Muscle layer of duodenum (tissue), 2 donors: Measurements from ENCODE around the gene PLEKHM3.
A peak's percentile ranks its signal among the peaks of the same experiment; 100 is the strongest.

ENCODE experiments used
- H3K27ac ChIP-seq: one replicate; pipeline ENCODE4 v1.7.0; 2013; ENCODE audit warnings: mild to moderate bottlenecking, low read length
- H3K27me3 ChIP-seq: one replicate; pipeline ENCODE4 v1.7.0; 2013; ENCODE audit warnings: low read depth, mild to moderate bottlenecking, control low read depth, low read length
- H3K36me3 ChIP-seq, 2 donors: one replicate each; pipeline ENCODE4 v1.7.0; 2013; ENCODE audit warnings: low read length in 2 of 2, control low read depth in 1 of 2, mild to moderate bottlenecking in 1 of 2; ENCODE audit not compliant: insufficient read depth in 2 of 2, control insufficient read depth in 1 of 2
- H3K4me1 ChIP-seq, 2 donors: one replicate each; pipeline ENCODE4 v1.7.0; 2013; ENCODE audit warnings: low read length in 2 of 2, mild to moderate bottlenecking in 2 of 2, control low read depth in 1 of 2, moderate library complexity in 1 of 2; ENCODE audit not compliant: insufficient read depth in 2 of 2, control insufficient read depth in 1 of 2
- H3K4me3 ChIP-seq, 2 donors: one replicate each; pipeline ENCODE4 v1.7.0; 2013; ENCODE audit warnings: low read length in 2 of 2, low read depth in 1 of 2, mild to moderate bottlenecking in 1 of 2
- H3K9me3 ChIP-seq, 2 donors: one replicate each; pipeline ENCODE4 v1.7.0; 2013; ENCODE audit warnings: low read length in 2 of 2, control low read depth in 1 of 2, mild to moderate bottlenecking in 1 of 2; ENCODE audit not compliant: control insufficient read depth in 1 of 2
- donor health status: healthy.

Gene PLEKHM3

DNA sequence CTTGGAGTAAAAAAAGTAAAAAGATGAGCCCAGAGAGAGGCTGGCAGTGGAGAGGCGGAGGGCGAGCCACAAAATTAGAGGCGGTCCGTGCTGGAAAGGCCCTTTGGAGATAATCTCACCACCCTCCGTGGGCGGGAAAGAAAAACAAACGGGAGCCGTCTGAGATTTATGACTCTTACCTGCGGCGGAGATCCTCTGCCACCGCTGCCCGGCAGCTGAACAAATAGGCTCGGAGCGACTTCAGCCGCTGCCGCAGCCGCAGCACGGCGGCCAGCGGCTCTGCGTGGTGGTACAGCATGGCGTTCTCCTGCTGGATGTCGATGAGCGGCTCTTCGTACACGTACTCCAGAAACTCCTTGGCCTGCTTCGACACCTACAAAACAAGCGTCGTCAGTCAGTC, 94.6 kb downstream of the PLEKHM3 start:
- Histone ChIP-seq H3K9me3 (no peaks in the 10 kb centered on the region), H3K4me1 (peaks cover 0 to 3% of the 10 kb centered on the region in 2 donors), H3K27ac (peak overlapping the region; percentile 4), H3K27me3 (no peaks in the 10 kb centered on the region), H3K36me3 (no peaks in the 10 kb centered on the region), H3K4me3 (no peak overlapping the region)

DNA sequence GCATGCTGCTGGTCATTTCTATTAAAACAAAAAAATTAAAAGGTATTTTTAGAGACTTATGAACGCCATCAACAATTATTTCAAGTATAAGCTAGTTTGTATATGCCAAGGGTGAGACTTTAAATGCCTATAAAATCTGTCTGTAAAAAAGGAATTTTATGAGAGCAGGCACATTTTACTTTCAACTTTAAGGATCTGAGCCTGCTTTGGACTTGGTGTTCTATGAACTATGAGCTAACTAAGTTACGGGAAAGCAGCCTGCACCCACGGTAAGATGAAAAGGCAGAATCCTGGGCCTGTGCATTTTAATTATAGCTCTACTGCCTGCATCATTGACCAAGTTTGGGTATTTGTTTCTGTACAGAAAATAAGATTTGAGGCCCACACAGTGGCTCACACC, 95.4 kb downstream of the PLEKHM3 start:
- H3K4me1 ChIP-seq, result peaks cover 0 to 3% of the 10 kb centered on the region in 2 donors
- no peaks in the 10 kb centered on the region for H3K9me3 ChIP-seq
- H3K27me3 ChIP-seq, result no peaks in the 10 kb centered on the region
- peak overlapping the region; percentile 16 for H3K27ac ChIP-seq
- H3K4me3 ChIP-seq, result no peak overlapping the region
- no peaks in the 10 kb centered on the region for H3K36me3 ChIP-seq

DNA sequence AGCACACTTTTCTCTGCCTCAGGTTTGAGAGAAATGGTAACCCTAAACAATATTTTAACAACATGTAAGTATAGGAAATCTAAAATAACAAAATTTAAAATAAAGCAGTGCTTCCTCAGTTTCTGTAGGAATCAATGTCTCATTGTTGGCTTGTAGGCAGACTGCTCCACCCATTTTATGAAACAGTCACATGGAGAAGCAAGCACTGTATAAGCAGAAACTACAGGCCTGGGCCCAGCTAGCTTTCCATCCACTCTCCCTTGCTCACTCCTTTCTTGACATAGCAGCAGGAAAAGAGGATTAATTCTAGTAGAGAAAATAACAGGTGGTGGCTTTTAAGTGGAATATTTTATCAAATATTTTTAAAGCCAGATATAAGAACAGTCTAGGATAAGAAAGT, 97.2 kb downstream of the PLEKHM3 start:
- Histone ChIP-seq H3K36me3 (no peaks in the 10 kb centered on the region), H3K4me1 (peaks cover 0 to 3% of the 10 kb centered on the region in 2 donors), H3K4me3 (no peak overlapping the region), H3K27me3 (no peaks in the 10 kb centered on the region), H3K9me3 (no peaks in the 10 kb centered on the region), H3K27ac (peak overlapping the region; percentile 46)

DNA sequence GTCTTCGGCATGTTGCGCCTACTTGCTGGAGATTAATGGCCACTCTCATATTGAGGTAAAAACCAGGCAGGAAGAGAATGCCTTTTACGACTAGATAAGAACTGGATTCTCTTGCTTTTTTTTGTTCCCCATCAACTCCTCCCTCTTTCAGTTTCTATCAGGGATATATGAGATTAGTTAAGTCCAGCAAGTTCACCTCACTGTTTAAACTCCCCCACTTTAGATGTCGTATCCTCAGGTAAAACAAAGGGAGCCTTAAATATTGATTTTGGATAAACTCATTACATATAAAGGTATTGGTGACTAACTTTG, 98.4 kb downstream of the PLEKHM3 start:
- no peaks in the 10 kb centered on the region for H3K9me3 ChIP-seq
- H3K27ac ChIP-seq, result peak overlapping the region; percentile 70
- H3K4me3 ChIP-seq, result peak overlapping the region in 1 of 2 donors; percentile 8
- H3K27me3 ChIP-seq, result no peaks in the 10 kb centered on the region
- peaks cover 0 to 3% of the 10 kb centered on the region in 2 donors for H3K4me1 ChIP-seq
- no peaks in the 10 kb centered on the region for H3K36me3 ChIP-seq

DNA sequence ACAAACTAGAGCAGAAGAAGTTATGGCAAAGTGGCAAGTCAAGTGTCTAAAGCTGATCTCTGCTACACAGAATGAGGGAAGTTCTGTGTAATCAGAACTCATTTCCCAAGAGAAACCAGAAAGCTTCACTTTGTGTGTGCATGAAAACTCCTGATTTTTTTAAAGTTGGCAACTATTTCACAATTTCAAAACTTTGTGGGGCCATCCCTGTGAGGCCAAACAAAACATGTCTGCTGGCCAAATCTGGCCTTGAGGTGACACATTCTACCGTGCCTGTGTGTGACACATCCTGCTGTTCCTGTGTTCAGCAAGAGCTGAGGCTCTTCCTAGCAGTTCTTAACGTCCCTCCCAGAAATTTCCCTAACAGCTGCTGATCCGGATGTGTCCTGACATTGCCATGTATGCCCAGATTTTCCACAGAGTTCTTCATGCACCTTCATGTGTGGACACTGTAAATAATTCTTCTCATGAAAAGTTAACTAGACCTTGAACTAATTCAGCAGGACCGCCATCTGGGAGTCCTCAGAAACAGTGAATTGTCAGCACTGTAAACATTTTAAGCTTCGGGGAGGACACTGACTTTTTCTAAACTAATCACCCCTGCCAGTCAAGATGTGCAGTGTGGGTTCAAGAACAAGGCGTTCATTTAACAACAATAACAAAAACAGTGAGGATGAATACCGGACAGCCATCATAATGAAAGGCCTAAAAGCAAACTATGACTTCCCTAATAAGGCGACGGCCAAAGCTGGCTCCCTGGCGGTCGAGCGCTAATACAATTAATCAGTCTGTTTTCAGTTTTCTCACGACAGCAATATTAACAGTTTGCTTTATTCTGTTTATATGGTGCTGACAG, 99.0 kb downstream of the PLEKHM3 start:
- Histone ChIP-seq H3K27ac (peak overlapping the region; percentile 70), H3K9me3 (no peaks in the 10 kb centered on the region), H3K4me1 (peaks cover 0 to 3% of the 10 kb centered on the region in 2 donors), H3K4me3 (peak overlapping the region in 1 of 2 donors; percentile 8), H3K27me3 (no peaks in the 10 kb centered on the region), H3K36me3 (no peaks in the 10 kb centered on the region)

DNA sequence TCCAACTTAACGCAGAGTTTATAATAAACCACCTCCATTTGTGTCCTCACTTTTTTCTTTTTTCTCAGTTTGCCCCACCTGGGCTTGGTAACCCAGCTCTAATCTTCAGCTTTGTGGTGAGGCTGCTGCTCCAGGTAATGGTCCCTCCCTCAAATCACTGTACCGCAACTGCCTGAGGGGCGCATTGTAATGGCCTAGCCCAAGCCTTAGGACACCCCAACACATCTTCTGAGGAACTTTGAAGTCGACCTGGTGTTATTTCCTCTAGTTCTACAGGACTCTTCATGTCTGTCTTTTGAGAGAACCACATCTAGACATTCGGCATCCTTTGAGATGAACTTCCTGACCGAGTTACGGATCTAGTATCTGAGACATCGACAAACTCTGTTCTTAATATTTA, 99.7 kb downstream of the PLEKHM3 start:
- peaks cover 0 to 3% of the 10 kb centered on the region in 2 donors for H3K4me1 ChIP-seq
- no peaks in the 10 kb centered on the region for H3K27me3 ChIP-seq
- H3K36me3 ChIP-seq, result no peaks in the 10 kb centered on the region
- no peaks in the 10 kb centered on the region for H3K9me3 ChIP-seq
- peak overlapping the region; percentile 70 for H3K27ac ChIP-seq
- no peak overlapping the region for H3K4me3 ChIP-seq

DNA sequence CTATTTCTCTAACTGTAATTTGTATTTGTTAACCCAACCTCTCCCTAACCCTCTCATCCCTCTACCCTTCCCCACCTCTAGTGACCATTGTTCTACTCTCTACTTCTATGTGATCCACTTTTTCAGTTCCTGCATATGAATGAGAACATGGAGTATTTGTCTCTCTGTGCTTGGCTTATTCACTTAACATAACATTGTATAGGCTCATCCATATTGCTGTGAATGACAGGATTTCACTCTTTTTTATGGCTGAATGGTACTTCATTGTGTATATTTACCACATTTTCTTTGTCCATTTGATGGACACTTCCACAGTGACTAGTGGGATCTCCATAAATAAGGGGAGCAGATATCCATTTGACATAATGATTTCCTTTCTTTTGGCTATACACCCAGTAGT, 103.7 kb downstream of the PLEKHM3 start:
- Histone ChIP-seq H3K4me3 (no peak overlapping the region), H3K36me3 (peaks cover 0 to 7% of the 10 kb centered on the region in 2 donors), H3K27me3 (no peaks in the 10 kb centered on the region), H3K27ac (no peak overlapping the region), H3K4me1 (no peaks in the 10 kb centered on the region), H3K9me3 (no peaks in the 10 kb centered on the region)

DNA sequence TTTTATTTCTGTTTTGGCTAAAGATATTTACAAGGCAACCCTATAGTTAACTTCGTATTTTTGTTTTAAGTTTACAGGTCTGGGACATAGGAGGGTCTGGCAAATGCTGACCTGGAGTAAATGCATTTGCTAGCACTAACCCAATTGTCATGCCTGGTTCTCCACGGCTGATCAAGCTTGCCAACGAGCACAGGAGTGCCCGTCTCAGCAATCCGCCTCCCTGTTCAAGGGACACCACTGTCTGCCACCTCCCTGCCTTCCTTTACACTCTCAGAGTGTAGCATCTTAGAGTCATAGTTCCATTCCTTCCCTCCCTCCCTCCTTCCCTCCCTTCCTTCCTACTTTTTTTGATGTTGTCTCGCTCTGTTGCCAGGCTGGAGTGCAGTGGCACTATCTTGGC, 104.6 kb downstream of the PLEKHM3 start:
- no peak overlapping the region for H3K27ac ChIP-seq
- no peaks in the 10 kb centered on the region for H3K4me1 ChIP-seq
- H3K9me3 ChIP-seq, result no peaks in the 10 kb centered on the region
- no peak overlapping the region for H3K4me3 ChIP-seq
- H3K36me3 ChIP-seq, result peaks cover 0 to 7% of the 10 kb centered on the region in 2 donors
- no peaks in the 10 kb centered on the region for H3K27me3 ChIP-seq

DNA sequence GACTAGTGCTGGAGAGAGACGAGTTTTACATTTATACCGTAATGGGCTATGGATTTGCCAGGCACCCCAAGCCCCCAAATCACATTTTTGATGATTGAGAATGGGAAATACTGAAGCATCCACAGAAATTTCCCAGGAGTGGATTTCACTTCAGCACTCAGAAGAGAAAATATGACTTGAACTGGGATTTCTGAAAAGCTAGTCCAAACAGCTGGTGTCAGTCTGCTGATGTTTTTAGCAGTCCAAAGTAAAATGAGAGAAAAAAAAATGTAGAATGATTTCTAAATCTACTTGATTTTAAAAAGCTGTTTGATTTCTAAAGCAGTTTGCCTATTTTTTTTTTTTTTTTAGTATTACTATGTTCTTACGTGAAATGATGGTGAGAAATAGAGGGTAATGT, 105.0 kb downstream of the PLEKHM3 start:
- H3K4me3 ChIP-seq, result no peak overlapping the region
- no peaks in the 10 kb centered on the region for H3K9me3 ChIP-seq
- H3K4me1 ChIP-seq, result no peaks in the 10 kb centered on the region
- no peaks in the 10 kb centered on the region for H3K27me3 ChIP-seq
- no peak overlapping the region for H3K27ac ChIP-seq
- peaks cover 0 to 7% of the 10 kb centered on the region in 2 donors for H3K36me3 ChIP-seq

DNA sequence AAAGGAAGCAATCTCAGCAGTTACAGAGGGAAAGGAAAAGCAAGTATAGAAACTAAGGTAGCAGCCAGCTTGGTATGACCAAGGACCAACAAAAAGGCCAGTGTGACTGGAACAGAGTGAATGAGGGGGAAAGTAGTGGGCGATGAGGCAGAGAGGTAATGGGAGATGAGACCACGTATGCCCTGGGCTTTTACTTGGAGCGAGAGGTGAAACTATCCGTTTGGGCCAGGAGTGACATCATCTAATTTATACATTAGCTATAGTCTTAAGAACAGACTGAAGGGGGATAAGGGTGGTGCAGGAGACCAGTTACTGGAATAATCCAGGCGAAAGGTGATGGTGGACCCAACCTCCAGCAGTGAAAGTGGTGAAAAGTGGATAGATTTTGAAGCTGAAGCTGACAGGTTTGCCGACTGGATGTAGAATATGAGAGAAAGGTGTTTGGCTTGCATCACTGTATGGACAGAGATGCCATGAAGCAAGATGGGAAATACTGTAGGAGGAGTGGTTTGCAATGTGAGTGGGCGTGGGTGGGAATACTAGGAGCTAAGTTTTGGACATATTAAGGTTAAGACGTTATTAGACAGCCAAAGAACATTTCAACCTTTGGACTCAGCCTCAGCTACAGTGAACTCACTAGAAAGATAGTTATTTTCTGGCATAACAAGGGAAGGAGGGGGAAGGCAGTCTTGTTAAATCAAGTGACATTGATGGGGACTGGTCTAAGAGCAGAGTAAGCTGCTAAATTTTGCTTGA, 106.0 kb downstream of the PLEKHM3 start:
- Histone ChIP-seq H3K4me1 (no peaks in the 10 kb centered on the region), H3K36me3 (peaks cover 0 to 7% of the 10 kb centered on the region in 2 donors), H3K27me3 (no peaks in the 10 kb centered on the region), H3K27ac (no peak overlapping the region), H3K9me3 (no peaks in the 10 kb centered on the region), H3K4me3 (no peak overlapping the region)

DNA sequence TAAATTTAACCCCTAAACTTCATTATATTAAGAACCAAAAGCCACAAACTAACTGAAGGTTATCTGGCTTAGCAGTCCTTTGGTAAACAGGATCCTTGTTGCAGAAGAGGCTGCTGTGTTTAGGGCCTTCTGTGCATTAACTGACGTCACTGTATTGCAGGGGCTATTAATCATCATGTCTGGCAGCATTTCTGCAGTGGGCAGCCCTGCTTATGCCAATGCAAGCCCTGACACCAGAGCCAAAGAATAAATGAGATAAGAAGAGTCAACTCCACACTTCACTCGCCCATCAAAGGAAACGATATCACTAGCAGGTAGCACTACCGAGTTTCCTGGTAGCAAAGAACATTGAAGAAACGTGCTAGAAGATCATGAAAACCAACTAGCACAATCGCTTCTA, 110.6 kb downstream of the PLEKHM3 start:
- Histone ChIP-seq H3K36me3 (peaks cover 0 to 7% of the 10 kb centered on the region in 2 donors), H3K4me3 (no peak overlapping the region), H3K27me3 (no peaks in the 10 kb centered on the region), H3K9me3 (no peaks in the 10 kb centered on the region), H3K4me1 (no peaks in the 10 kb centered on the region), H3K27ac (no peak overlapping the region)
